RPMI8226 (cell line): ENCODE results near the gene RAB1A.
"Not testable (repeated sequence)": the region's sequence is repeated elsewhere in the genome, so short reads cannot be mapped to it uniquely, and the experiment has no call there.

Experiments
- DNase-seq: peaks from one replicate; pipeline ENCODE4 v3.0.0-alpha.2; 2015

RAB1A gene

GRCh38 chr2:65129826-65130663 is at the start of gene RAB1A:
Gene RAB1A, minus strand, starts transcription at chr2:65130106. Its CDS starts 191 bp downstream, at chr2:65129915.
- DNase-seq = peak; percentile 99

GRCh38 chr2:65177751-65178442 is 48.0 kb upstream of the RAB1A start:
- DNase-seq = no peak

- no peak for DNase-seq
Measured at GRCh38 chr2:65175894-65176530, 46.1 kb upstream of the RAB1A start.

- DNase-seq = not testable (repeated sequence)
Measured at GRCh38 chr2:65174031-65174430, 44.1 kb upstream of the RAB1A start.

- no peak for DNase-seq
Measured at GRCh38 chr2:65172994-65173790, 43.3 kb upstream of the RAB1A start.

GRCh38 chr2:65170611-65171477 is 40.9 kb upstream of the RAB1A start:
- DNase-seq = not testable (repeated sequence)

GRCh38 chr2:65169760-65170136 is 39.8 kb upstream of the RAB1A start:
- DNase-seq = no peak

- DNase-seq = no peak
Measured at GRCh38 chr2:65165558-65165957, 35.7 kb upstream of the RAB1A start.

- no peak for DNase-seq
Measured at GRCh38 chr2:65164426-65164891, 34.6 kb upstream of the RAB1A start.

GRCh38 chr2:65161551-65162100 is 31.7 kb upstream of the RAB1A start:
- DNase-seq = no peak

GRCh38 chr2:65159906-65160305 is 30.0 kb upstream of the RAB1A start:
- peak; percentile 32 for DNase-seq

GRCh38 chr2:65159261-65159660 is 29.4 kb upstream of the RAB1A start:
- DNase-seq = no peak

- peak; percentile 18 for DNase-seq
Measured at GRCh38 chr2:65158557-65158956, 28.7 kb upstream of the RAB1A start.

- not testable (repeated sequence) for DNase-seq
Measured at GRCh38 chr2:65157856-65158255, 27.9 kb upstream of the RAB1A start.

- DNase-seq = no peak
Measured at GRCh38 chr2:65156041-65156440, 26.1 kb upstream of the RAB1A start.

- no peak for DNase-seq
Measured at GRCh38 chr2:65153515-65153914, 23.6 kb upstream of the RAB1A start.

GRCh38 chr2:65146078-65146477 is 16.2 kb upstream of the RAB1A start:
- no peak for DNase-seq

- DNase-seq = no peak
Measured at GRCh38 chr2:65144571-65144970, 14.7 kb upstream of the RAB1A start.

GRCh38 chr2:65142515-65142914 is 12.6 kb upstream of the RAB1A start:
- no peak for DNase-seq

GRCh38 chr2:65137197-65137775 is 7.4 kb upstream of the RAB1A start:
- DNase-seq = no peak

GRCh38 chr2:65136253-65136652 is 6.3 kb upstream of the RAB1A start:
- DNase-seq = no peak
